OCI-LY3 (cell line): Measurements from ENCODE around the gene CLDN9.

Experiments used
- EZH2phosphoT487 ChIP-seq: fragments of 200-600 bp; shearing (Covaris generic); IDR thresholded peaks from 2 replicates; pipeline ENCODE4 v1.6.1; 2018; ENCODE audit warnings: antibody characterized with exemption, mixed run types, low read depth
- TF ChIP-seq, protein P1 (sequence below): fragments of 200-600, 300-600 bp; sonication (generic); IDR thresholded peaks from 2 replicates; pipeline ENCODE4 v1.5.1; 2014; ENCODE audit warnings: antibody characterized with exemption, low read length, low read depth

DNA sequence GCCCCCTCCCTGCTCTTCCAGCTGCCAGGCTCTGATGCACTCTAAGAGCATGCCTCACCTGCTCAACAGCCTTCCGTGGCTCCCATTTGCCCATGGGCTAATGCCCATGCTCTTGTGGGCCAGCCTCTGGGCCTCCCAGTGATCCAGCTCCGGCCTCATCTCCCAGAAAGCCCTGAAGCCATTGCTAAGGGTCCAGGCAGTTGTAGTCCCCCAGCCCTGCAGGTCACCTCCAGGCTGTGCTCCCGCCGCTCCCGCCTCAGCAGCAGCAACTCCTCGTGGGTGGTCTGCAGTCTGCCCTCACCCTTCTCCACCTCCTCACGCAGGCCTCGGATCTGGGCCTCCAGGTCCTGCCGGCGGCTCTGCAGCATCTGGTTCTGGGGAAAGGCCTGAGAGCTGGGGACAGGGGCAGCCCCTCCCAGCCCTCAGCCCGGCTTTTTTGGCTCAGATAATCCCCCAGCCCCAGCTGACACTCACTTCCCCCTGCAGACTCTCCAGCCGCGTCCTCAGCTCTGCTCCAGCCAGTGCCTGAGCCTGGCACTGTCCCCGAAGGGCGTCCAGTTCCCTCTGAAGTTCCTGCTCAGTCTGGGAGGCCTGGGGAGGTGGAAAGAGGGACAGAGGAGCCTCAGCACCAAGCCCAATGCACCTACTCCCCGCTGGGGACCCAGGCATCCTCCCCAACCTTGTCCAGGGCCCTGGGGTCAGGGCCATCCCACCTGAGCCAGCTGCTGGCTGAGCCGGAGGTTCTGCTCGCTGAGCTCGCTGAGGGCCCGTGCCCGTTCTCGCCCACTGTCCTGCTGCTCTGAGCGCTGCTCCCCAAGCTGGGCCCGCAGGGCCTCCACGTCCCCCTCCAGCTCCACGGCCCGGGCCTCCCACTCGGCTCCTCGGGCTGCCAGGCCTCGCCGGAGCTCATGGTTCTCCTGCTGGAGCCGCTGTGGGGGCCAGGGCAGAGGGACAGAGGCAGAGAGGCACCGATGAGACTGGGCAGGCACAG, 17.8 kb downstream of the CLDN9 start:
- no peak for TF ChIP-seq EZH2phosphoT487
- TF ChIP-seq, protein P1, sequence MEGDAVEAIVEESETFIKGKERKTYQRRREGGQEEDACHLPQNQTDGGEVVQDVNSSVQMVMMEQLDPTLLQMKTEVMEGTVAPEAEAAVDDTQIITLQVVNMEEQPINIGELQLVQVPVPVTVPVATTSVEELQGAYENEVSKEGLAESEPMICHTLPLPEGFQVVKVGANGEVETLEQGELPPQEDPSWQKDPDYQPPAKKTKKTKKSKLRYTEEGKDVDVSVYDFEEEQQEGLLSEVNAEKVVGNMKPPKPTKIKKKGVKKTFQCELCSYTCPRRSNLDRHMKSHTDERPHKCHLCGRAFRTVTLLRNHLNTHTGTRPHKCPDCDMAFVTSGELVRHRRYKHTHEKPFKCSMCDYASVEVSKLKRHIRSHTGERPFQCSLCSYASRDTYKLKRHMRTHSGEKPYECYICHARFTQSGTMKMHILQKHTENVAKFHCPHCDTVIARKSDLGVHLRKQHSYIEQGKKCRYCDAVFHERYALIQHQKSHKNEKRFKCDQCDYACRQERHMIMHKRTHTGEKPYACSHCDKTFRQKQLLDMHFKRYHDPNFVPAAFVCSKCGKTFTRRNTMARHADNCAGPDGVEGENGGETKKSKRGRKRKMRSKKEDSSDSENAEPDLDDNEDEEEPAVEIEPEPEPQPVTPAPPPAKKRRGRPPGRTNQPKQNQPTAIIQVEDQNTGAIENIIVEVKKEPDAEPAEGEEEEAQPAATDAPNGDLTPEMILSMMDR: no peak
